SK-N-MC (cell line): ENCODE results near the gene AKR1E2.

ENCODE experiments used
- DNase-seq: peaks from one replicate; pipeline ENCODE4 v3.0.0-alpha.2; 2011; ENCODE audit warnings: low read depth, low spot score
- H3K27ac ChIP-seq: fragments of 200-600 bp; sonication (generic); 2 replicates; pipeline ENCODE4 v1.5.1; 2016; ENCODE audit warnings: mixed run types
- H3K36me3 ChIP-seq: fragments of 200-600 bp; sonication (generic); 2 replicates; pipeline ENCODE4 v1.6.1; 2017; ENCODE audit warnings: antibody characterized with exemption, low read length, mixed read lengths; ENCODE audit not compliant: insufficient read depth
- H3K4me3 ChIP-seq: fragments of 200-600 bp; sonication (generic); 2 replicates; pipeline ENCODE4 v1.5.1; 2016
- H3K9ac ChIP-seq: fragments of 200-600 bp; sonication (generic); 2 replicates; pipeline ENCODE4 v1.8.0; 2017; ENCODE audit warnings: mixed run types, mixed read lengths; ENCODE audit not compliant: insufficient read length
- H3K9me3 ChIP-seq: fragments of 200-600 bp; sonication (generic); 2 replicates; pipeline ENCODE4 v1.6.1; 2017; ENCODE audit warnings: low read depth, mild to moderate bottlenecking, antibody characterized with exemption, low read length, moderate library complexity, mixed read lengths
- EZH2 ChIP-seq: fragments of 200-600 bp; sonication (generic); IDR thresholded peaks from one replicate; pipeline ENCODE4 v1.6.1; 2017; ENCODE audit warnings: antibody characterized with exemption
- FOXP2 ChIP-seq: optimal IDR thresholded peaks from 2 replicates; pipeline ENCODE3; 2011; ENCODE audit warnings: mild to moderate bottlenecking, moderate library complexity; ENCODE audit not compliant: insufficient read depth; ENCODE audit errors: extremely low read length, control extremely low read depth
- POLR2AphosphoS5 ChIP-seq: IDR thresholded peaks from 2 replicates; pipeline ENCODE4 v1.6.1; 2012; ENCODE audit warnings: mild to moderate bottlenecking, low read depth, low read length, borderline replicate concordance

Gene AKR1E2

DNA sequence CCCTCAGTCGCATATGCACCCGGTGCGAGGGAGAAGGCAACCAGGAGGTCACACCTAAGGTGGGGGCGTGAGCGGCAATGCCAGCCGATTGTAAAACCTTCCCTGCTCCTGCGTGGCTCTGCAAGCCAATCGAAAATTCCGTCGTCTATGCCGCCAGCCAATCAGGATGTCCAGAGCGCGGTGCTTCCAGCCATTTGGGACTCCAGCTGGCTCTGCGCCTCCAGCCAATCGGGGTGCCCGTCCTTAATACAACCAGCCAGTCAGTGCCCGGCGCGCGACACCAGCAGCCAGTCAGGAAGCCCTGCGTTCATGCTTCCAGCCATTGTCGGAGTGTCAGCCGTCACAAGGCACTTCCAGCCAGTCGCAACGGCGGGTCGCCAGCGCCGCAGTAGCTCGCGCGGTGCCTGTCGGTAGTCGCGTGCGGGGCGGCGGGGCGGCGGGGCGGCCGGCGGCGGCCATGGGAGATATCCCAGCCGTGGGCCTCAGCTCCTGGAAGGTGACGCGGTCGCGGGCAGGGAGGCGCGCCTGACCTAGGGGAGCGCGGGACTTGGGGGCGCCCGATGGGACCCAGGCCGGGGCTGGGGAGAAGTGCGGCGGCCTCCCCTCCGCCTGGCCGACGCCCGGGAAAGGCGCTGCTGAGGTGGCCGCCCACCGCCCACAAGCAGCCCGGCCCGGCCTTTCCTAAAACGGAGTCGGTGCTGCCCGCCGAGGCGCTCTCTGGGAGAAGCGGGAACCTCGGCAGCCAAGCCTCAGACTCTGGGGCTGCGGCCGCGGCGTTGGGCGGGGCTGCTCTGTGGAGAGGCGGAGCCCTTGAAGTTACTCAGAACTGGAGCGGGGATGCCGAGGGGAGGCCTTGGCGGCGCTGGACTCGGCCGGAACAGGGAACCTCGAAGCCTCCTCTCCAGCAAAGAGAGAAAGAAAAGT, at the start of gene AKR1E2:
Gene AKR1E2 (plus strand): TSS at position 340 of the 924 bp plus-strand sequence. CDS start 118 bp downstream, at position 458.
- Histone ChIP-seq H3K4me3 (no peak within 1 kb of the TSS), H3K36me3 (no peaks in the 10 kb centered on the region), H3K9ac (no peak within 1 kb of the TSS), H3K27ac (no peak within 1 kb of the TSS), H3K9me3 (no peaks in the 10 kb centered on the region)
- no peak for TF ChIP-seq EZH2
- TF ChIP-seq POLR2AphosphoS5 = no peak
- no peak for TF ChIP-seq FOXP2
- DNase-seq = no peak

- Histone ChIP-seq H3K27ac (no peak overlapping the region), H3K9me3 (no peaks in the 10 kb centered on the region), H3K36me3 (no peaks in the 10 kb centered on the region), H3K9ac (no peak overlapping the region), H3K4me3 (no peak overlapping the region)
- no peak for TF ChIP-seq EZH2
- TF ChIP-seq POLR2AphosphoS5 = no peak
- no peak for TF ChIP-seq FOXP2
- DNase-seq = no peak
These were observed 49.8 kb upstream of the AKR1E2 start for GRCh38 chr10:4776234-4776638.

DNA sequence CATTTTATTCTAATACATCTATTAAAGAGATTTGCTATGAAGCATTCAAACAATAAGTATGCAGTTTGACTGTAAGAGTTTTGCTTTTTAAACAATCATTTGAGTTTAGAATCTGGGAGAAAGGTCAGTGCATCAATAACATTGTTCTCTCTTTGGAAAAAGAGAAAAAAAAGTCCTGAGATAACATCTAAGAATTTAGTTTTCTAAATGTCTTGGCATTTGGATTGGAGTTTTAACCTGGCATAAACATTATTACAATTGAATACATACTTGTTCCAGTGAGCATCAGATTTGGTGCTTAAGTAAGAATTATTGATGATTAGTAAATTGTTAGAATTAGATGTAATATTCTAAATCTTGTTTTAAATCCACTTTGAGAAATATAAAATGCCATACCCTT, 47.2 kb upstream of the AKR1E2 start:
- TF ChIP-seq FOXP2 (no peak), POLR2AphosphoS5 (no peak), EZH2 (no peak)
- H3K9ac ChIP-seq = no peak overlapping the region

GRCh38 chr10:4780091-4780490, 45.9 kb upstream of the AKR1E2 start:
- H3K4me3 ChIP-seq = no peak overlapping the region
- H3K9ac ChIP-seq = no peak overlapping the region
- no peak for DNase-seq
- H3K9me3 ChIP-seq = no peaks in the 10 kb centered on the region
- TF ChIP-seq FOXP2 (no peak), EZH2 (no peak), POLR2AphosphoS5 (no peak)
- no peaks in the 10 kb centered on the region for H3K36me3 ChIP-seq
- H3K27ac ChIP-seq = no peak overlapping the region

More for the DNA sequence above, 47.2 kb upstream of the AKR1E2 start:
- DNase-seq = no peak
- no peak overlapping the region for H3K4me3 ChIP-seq
- no peak overlapping the region for H3K27ac ChIP-seq
- H3K9me3 ChIP-seq = no peaks in the 10 kb centered on the region
- H3K36me3 ChIP-seq = no peaks in the 10 kb centered on the region

DNA sequence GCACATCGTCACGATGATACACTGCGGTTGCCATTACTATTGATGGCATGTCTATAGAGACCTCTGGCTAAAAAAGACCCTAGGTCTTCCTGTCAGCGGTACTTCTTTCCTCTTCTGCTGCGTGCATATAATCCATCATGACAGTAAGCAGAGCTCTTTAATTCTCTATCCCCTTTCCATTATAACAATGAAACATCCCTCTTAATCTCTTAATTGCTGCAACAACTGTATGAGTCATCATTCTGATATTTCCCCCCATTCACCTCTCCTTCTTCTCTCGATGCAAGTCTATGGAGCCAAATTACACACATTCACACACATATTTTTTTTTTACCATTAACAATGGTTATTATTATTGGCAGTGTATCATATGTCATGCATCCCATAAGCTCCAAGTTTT, 45.2 kb upstream of the AKR1E2 start:
- no peak overlapping the region for H3K9ac ChIP-seq
- H3K27ac ChIP-seq = no peak overlapping the region
- no peaks in the 10 kb centered on the region for H3K36me3 ChIP-seq
- TF ChIP-seq POLR2AphosphoS5 (no peak), FOXP2 (no peak), EZH2 (no peak)
- H3K4me3 ChIP-seq = no peak overlapping the region
- H3K9me3 ChIP-seq = no peaks in the 10 kb centered on the region
- no peak for DNase-seq

DNA sequence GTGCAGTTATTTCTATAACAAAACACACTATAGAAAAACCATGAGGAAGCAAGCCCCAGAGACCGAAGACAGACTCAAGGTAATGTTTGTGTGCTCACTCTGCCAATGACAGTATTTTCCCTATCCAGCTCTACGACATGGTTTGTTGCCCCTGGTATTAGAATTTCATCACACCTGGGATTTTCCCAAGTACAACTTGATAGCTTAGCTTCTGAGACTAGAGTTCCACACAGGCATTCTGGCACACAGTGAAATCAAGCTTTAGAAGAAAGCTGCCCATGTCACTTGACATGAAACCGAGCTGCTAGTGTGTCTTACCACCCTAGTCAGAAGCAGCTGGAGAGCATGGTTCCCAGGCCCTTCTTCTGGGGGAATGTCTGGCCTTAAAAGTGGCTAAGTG, 44.1 kb upstream of the AKR1E2 start:
- DNase-seq = no peak
- H3K9me3 ChIP-seq = no peaks in the 10 kb centered on the region
- H3K9ac ChIP-seq = no peak overlapping the region
- TF ChIP-seq POLR2AphosphoS5 (no peak), FOXP2 (no peak), EZH2 (no peak)
- no peak overlapping the region for H3K27ac ChIP-seq
- no peak overlapping the region for H3K4me3 ChIP-seq
- no peaks in the 10 kb centered on the region for H3K36me3 ChIP-seq

DNA sequence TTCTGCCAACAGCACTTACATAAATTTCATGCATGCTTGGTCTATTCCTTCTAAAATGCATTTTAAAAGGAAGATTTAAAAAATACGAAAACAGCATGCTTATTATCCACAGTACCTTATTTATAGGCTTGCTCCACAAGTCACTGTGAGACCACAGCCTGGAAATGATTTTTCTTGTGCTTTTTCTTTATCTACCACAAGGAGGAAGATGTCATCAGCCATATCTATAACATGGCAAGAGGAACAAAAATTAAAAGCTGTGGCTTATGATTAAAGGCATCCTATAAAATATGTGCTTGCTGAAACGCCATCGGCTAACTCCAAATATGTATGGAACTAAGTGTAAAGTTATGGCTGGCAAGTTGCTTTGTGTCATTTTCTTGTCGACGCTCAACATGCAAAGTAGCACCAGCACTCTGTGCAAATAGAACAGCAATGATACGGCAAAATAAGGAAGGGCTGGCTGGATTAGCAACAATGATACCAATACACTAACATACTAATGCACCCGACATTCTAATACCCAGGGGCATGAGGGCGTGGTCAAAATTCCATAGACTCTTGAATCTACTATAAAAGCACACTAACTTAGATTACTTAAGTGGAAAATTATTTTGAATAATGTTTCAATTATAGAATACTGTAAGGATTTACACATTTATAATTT, 41.2 kb upstream of the AKR1E2 start:
- no peaks in the 10 kb centered on the region for H3K36me3 ChIP-seq
- H3K4me3 ChIP-seq = peak overlapping the region; percentile 12; the same call in 1 of the 2 replicates
- H3K9ac ChIP-seq = no peak overlapping the region
- DNase-seq = no peak
- TF ChIP-seq FOXP2 = no peak
- no peak for TF ChIP-seq POLR2AphosphoS5
- no peak for TF ChIP-seq EZH2
- H3K27ac ChIP-seq = peak overlapping the region; percentile 50
- no peaks in the 10 kb centered on the region for H3K9me3 ChIP-seq

GRCh38 chr10:4786043-4786839, 39.8 kb upstream of the AKR1E2 start:
- H3K36me3 ChIP-seq = no peaks in the 10 kb centered on the region
- no peak for TF ChIP-seq EZH2
- TF ChIP-seq FOXP2 = no peak
- TF ChIP-seq POLR2AphosphoS5 = no peak
- no peak for DNase-seq
- H3K27ac ChIP-seq = no peak overlapping the region
- no peak overlapping the region for H3K4me3 ChIP-seq
- no peaks in the 10 kb centered on the region for H3K9me3 ChIP-seq
- no peak overlapping the region for H3K9ac ChIP-seq
